ENCODE results near the gene CEACAM5. TPM values are rescaled to one million over a fixed set of nuclear protein-coding genes. Genes with fewer than 3 reads are reported as not detected.

CEACAM5 gene
- polyA plus RNA-seq, 3 donors = 0.07 to 0.90 (median 0.56) TPM

DNA sequence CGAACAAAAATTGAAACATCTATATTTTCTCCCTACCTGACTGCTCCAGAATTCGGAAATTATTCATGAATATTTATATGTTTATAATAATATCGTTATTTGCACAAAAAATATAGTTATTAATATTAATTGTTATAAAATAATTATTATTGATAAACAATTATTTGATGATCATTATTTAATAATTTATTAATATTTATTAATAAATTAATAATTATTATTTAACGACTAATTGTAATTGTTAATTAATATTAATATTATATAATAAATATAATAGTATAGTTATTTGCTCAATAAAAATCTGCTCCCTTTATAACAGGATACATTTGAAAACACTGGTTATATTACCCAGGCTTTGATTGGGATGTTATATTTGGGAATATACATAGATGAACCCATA, 61.2 kb downstream of the CEACAM5 start:
- whole genome bisulfite sequencing, 3 donors = 91 to 95% (median 91%) methylated on average over 4 of the region's 4 CpGs
- no peak overlapping the region for H3K27ac ChIP-seq (ENCODE audit: low read depth, low read length)

GRCh38 chr19:41771410-41771809, 63.0 kb downstream of the CEACAM5 start:
- WGBS, 3 donors = 86 to 95% (median 95%) methylated on average over 2 of the region's 2 CpGs
- no peak overlapping the region for H3K27ac ChIP-seq (ENCODE audit: low read depth, low read length)

GRCh38 chr19:41774515-41774980, 66.1 kb downstream of the CEACAM5 start:
- 36 to 56% (median 56%) methylated on average over 6 of the region's 6 CpGs for WGBS, 3 donors
- H3K27ac ChIP-seq (ENCODE audit: low read depth, low read length) = no peak overlapping the region

DNA sequence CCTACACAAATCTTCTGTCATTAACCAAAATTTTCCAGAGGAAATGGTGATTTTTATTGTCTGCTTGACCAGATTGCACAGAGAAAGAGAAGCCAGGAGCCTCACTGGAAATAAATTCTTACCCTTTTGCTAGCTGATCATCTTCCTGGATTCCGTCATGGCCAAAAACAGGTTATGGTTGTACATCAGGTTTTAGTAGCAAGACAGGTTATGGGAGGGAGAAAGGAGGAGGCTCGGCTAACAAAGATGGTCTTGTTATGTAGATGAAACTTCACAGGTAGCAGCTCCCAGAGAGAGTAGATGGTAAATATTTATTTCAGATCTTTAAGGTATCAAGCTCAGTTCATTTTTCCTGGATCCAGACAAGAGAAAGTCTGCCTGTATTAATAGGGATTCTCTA, 68.3 kb downstream of the CEACAM5 start:
- no peak overlapping the region for H3K27ac ChIP-seq (ENCODE audit: low read depth, low read length)
- WGBS, 3 donors = 59 to 72% (median 70%) methylated on average over 2 of the region's 2 CpGs

Other genes with a start within 250 kb of the CEACAM5 start
- gene CEACAM21, start 132.5 kb upstream of the CEACAM5 start, polyA plus RNA-seq = 1 to 10 TPM in 1 of 3 donors, under 1 TPM in 2; 0.67 to 2.1 (median 0.95) TPM
- 1 to 10 TPM in 2 of 3 donors, under 1 TPM in 1; 0.55 to 2.7 (median 2.5) TPM for gene CEACAM4, start 81.6 kb upstream of the CEACAM5 start, polyA plus RNA-seq
- under 1 TPM; 0.22 to 0.40 (median 0.23) TPM for gene CEACAM7, start 20.4 kb upstream of the CEACAM5 start, polyA plus RNA-seq
- 1 to 10 TPM in 1 of 3 donors, under 1 TPM in 2; 0.33 to 3.2 (median 0.56) TPM for gene CEACAM6, start 46.9 kb downstream of the CEACAM5 start, polyA plus RNA-seq
- 1 to 10 TPM in 2 of 3 donors, under 1 TPM in 1; 0.07 to 2.0 (median 1.5) TPM for gene CEACAM3, start 88.0 kb downstream of the CEACAM5 start, polyA plus RNA-seq
- gene LYPD4, start 136.1 kb downstream of the CEACAM5 start, polyA plus RNA-seq = not detected
- gene DMRTC2, start 136.4 kb downstream of the CEACAM5 start, polyA plus RNA-seq = not detected
- gene RPS19, start 151.6 kb downstream of the CEACAM5 start, polyA plus RNA-seq = 1,000 to 10,000 TPM; 1,592 to 2,502 (median 1,675) TPM
- 1 to 10 TPM in 2 of 3 donors, not detected in 1; 1.8 to 3.0 TPM for gene CD79A, start 168.7 kb downstream of the CEACAM5 start, polyA plus RNA-seq
- 100 to 1,000 TPM in 1 of 3 donors, 10 to 100 TPM in 2; 39.4 to 131 (median 89.0) TPM for gene ARHGEF1, start 174.6 kb downstream of the CEACAM5 start, polyA plus RNA-seq
- under 1 TPM in 2 of 3 donors, not detected in 1; 0.12 to 0.24 TPM for gene ERFL, start 219.8 kb downstream of the CEACAM5 start, polyA plus RNA-seq